Brain pericyte (primary cell): Measurements from ENCODE around the gene ZNF280B.
"Not testable (repeated sequence)": the region's sequence is repeated elsewhere in the genome, so short reads cannot be mapped to it uniquely, and the experiment has no call there.

ENCODE experiments used
- DNase-seq: peaks from one replicate; pipeline ENCODE4 v3.0.0-alpha.2; 2012; ENCODE audit warnings: low read depth, low spot score

The ZNF280B gene

GRCh38 chr22:22463855-22464540 lies 44.5 kb downstream of the ZNF280B start:
- DNase-seq = no peak

GRCh38 chr22:22462813-22463567 lies 45.6 kb downstream of the ZNF280B start:
- DNase-seq = no peak

DNA sequence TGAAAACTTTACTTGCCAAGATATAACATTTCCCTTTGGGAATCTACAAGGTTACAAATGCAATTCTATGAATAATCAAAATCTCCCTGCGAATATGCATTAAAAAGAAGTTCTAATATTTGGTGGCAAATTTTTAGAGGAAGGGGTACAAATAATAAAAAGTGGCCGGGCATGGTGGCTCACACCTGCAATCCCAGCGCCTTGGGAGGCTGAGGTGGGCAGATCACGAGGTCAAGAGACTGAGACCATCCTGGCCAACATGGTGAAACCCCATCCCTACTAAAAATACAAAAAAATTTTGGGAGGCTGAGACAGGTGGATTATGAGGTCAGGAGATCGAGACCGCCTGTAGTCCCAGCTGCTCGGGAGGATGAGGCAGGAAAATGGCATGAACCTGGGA lies 47.0 kb downstream of the ZNF280B start:
- no peak for DNase-seq

DNA sequence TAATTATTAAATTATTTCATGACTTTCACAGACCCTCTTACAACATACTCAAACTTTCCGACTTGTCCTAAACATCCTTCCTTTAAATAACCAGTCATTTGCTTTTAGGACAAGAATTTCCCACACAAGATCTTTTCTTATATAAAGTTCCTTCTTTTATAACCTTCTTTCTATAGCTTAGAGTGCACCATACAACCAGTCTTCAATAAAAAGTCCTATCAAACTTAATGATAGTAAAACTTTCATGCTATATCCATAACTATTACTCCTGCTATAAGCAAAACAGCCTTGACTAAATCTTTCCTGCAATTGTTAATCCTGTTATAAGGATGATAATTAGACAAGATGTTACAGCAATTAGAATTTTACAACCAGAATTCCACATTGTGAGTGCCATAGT lies 47.4 kb downstream of the ZNF280B start:
- no peak for DNase-seq

- no peak for DNase-seq
These were observed 47.9 kb downstream of the ZNF280B start for GRCh38 chr22:22460635-22461034.

GRCh38 chr22:22460060-22460459 lies 48.5 kb downstream of the ZNF280B start:
- no peak for DNase-seq

DNA sequence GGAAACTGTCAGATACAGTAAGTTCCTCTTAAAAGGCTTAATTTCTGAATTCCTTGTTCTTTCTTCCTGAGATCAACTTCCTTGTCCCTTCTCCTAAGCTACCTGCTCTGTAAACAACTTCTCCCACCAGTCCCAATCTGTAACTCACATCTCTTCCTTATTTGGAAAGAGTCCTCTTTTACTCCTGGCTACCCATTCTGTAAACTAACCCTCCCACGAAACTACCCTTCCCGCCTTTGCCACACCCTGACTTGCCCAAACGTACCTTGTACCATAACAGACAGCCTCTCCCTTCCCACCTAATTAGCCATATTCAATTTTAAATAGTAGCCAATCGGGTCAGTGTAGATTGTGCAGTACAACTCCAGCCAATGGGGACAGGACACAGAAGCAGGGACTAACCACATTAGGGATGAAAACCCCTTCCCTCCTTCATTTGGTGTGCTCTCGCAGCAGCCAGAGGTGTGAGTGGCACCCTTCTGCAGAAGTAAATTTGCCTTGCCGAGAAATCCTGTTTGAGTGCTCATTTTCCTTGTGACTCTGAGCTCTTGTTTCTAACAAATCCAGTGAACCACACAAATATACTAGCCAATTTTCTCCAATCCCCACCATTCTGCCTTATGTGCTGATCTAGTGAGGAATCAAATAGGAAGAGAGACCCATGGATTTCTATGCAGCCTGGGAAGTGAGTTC lies 49.5 kb downstream of the ZNF280B start:
- DNase-seq = no peak

- no peak for DNase-seq
These were observed 50.2 kb downstream of the ZNF280B start for GRCh38 chr22:22458387-22458786.

DNA sequence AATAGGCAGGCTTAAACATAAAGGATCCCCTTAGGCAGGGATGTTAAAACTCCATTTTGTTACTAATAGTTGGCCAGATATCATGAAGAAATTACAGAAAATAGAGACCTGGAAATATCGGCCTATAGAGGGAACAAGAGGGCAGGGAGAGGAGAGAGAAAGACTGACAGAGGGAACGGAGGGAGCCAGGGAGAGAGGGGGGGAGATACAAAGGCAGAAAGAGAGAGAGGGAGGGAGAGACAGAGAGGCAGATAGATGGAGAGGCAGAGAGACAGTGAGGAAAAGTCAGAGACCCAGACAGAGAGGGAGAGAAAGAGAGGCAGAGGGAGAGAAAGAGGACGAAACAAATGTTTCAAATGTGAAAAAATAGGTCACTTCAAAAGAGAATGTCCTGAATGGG lies 53.5 kb downstream of the ZNF280B start:
- no peak for DNase-seq

DNA sequence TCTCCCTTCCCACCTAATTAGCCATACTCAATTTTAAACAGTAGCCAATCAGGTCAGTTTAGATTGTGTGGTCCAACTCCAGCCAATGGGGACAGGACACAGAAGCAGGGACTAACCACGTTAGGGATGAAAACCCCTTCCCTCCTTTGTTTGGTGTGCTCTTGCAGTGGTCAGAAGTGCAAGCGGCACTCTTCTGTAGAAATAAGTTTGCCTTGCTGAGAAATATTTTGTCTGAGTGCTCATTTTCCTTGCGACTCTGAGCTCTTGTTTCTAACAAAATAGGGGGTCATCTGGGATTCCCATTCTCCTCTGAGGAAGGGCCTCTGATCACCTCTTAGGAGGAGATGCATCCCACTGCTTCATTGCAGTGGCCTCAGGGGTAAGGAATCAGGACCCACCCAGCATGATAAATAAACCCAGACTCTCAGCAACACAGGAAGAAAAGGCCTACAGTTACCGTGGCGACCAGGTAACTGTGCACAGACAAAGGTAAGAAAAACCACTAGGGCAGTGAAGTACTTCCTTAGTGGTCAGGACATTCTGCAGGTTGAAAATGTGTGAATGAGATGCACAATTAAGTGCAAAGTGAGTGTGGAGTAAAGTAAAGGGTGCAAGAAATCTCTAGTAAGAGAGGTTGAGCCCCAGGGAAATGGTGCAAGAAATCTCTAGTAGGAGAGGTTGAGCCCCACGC lies 55.4 kb downstream of the ZNF280B start:
- DNase-seq = no peak

DNA sequence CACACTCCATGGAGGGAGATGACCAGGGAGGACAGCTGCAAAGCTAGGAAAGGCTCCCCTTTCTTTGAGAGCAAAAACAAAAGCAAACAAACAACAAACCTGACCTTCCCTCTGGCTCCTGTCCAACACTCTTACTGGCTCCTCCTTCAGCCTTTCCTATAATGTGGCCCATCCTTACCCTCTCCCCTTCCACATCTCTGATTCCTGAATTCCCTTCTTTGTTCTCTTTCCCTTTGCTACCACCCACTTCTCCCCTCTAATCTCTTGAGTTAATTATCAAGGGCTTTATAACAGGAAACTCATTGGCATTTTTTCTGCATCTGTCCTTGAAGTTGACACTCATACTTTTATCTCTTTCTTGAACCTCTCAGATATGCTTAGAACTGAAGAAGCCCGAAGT lies 56.3 kb downstream of the ZNF280B start:
- no peak for DNase-seq

DNA sequence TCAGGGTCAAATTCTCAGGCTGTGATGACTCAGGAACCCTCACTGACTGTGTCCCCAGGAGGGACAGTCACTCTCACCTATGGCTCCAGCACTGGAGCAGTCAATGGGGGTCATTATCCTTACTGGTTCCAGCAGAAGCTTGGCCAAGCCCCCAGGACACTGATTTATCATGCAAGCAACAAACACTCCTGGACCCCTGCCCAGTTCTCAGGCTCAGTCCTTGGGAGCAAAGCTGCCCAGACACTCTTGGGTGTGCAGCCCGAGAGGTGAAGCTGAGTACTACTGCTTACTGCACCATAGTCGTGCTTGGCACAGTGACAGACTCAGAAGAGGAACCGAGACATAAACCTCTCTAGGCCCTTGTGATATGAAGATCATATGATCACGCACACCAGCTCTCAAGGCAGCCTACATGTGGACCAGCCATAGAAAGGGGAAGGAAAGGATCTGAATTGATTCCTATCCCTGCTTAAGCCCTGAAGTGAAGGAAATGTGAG lies 58.2 kb downstream of the ZNF280B start:
- DNase-seq = no peak

- no peak for DNase-seq
These were observed 58.7 kb downstream of the ZNF280B start for GRCh38 chr22:22449819-22450218.

- DNase-seq = no peak
These were observed 62.0 kb downstream of the ZNF280B start for GRCh38 chr22:22446517-22446916.

DNA sequence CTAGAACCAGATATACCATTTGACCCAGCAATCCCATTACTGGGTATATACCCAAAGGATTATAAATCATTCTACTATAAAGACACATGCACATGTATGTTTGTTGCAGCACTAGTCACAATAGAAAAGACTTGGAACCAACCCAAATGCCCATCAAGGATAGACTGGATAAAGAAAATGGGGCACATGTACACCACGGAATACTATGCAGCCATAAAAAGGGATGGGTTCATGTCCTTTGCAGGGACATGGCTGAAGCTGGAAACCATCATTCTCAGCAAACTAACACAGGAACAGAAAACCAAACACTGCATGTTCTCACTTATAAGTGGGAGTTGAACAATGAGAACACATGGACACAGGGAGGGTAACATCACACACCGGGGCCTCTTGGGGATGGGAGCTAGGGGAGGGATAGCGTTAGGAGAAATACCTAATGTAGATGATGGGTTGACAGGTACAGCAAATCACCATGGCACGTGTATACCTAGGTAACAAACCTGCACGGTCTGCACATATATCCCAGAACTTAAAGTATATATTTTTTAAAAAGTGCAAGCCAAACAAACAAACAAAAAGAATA lies 64.4 kb downstream of the ZNF280B start:
- DNase-seq = not testable (repeated sequence)

DNA sequence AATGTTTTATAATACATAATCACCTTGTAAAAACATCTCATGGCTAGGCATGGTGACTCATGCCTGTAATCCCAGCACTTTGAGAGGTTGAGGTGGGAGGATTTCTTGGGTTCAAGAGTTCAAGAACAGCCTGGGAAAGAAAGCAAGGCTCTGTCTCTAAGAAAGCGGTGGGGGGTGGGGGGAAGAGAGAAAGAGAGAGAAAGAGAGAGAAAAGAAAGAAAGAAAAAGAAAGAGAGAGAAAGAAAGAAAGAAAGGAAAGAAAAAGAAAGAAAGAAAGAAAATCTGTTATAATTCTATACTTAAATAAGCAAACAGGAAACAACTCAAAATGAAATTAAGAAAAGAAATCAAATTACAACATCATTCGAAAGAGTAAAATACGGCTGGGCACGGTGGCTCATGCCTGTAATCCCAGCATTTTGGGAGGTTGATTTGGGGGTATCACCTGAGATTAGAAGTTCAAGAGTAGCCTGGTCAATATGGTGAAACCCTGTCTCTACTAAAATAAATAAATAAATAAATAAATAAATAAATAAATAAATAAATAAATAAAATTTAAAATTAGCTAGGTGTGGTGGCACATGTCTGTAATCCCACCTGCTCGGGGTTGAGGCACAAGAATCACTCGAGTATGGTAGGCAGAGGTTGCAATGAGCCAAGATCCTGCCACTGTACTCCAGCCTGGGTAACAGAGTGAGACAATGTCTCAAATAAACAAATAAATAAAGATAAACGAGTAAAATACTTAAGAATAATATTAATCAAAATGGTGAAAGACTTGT lies 65.4 kb downstream of the ZNF280B start:
- DNase-seq = no peak

DNA sequence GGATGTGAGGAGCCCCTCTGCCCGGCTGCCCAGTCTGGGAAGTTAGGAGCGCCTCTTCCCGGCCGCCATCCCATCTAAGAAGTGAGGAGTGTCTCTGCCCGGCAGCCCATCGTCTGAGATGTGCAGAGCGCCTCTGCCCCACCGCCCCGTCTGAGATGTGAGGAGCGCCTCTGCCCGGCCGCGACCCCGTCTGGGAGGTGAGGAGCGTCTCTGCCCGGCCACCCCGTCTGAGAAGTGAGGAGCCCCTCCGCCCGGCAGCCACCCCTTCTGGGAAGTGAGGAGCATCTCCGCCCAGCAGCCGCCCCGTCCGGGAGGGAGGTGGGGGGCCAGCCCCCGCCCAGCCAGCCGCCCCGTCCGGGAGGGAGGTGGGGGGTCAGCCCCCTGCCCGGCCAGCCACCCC lies 66.9 kb downstream of the ZNF280B start:
- not testable (repeated sequence) for DNase-seq

DNA sequence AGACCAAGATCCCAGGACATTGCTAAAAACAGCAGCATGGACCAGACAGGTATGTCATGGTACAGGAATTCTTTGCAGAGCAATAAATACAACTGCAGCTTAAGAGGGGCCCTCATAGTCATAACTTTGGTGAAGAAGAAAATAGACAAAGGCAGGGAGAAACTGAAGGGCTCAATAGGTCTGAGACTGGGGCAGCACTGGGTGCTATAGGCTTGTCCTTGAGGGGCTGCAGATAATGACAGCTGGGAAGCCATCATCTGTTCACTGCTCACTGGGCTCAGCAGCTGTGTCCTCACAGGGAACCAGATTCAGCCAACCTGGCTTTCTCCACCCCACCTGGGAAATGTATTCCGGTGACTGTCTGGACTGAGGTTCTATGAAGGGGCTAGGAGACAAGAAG lies 68.4 kb downstream of the ZNF280B start:
- DNase-seq = no peak
